Measurements from ENCODE around the gene STAB2.

DNA sequence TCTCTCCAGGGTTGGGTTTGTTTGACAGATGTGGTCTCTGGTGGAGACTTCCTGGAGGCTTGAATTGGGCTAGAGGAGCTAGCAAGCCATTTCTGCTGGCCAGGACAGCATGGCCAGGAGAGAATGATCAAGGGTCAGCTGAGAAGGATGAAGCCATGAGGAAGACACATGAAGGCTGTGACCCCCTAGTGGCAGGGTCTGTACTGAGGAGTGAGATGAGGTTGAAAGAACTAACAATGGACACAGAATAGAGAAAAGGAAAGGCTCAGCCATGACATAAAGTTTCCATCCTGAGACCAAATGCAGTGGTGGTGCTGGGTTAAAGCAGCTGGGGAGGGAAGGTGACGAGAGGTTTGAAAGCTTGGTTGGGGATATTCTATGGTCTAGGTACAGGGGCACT lies 164.1 kb downstream of the STAB2 start:
- TF ChIP-seq CTCF (IDR thresholded peaks at IDR 0.05), result no peak
- TF ChIP-seq EZH2 (IDR thresholded peaks at IDR 0.05; ENCODE audit: borderline replicate concordance, insufficient read depth, low read depth, low read length, poor library complexity, severe bottlenecking), result no peak
